Activated CD8-positive, alpha-beta T cell treated with anti-CD3 and anti-CD28 coated beads, Interleukin-2, amount 10 ng/mL, durations not matched to agents 7 days and 5 days (primary cell): ENCODE measurements around the gene GRID2. TPM values are rescaled to one million over a fixed set of nuclear protein-coding genes. Genes with fewer than 3 reads are reported as not detected.

Experiments used
- ATAC-seq: fragments of 150-1000 bp; cut with Tn5 transposase; one replicate; pipeline ENCODE4 v1.10.0; 2021; ENCODE audit warnings: moderate library complexity
- CTCF ChIA-PET: fragments of 350-600 bp; sonication (Branson Sonifier 250); formaldehyde crosslinking; loops from one replicate; lab custom pipeline; 2021; ENCODE audit warnings: antibody characterized with exemption; lab: Charles Lee
- POLR2A ChIA-PET: fragments of 350-600 bp; sonication (Branson Sonifier 250); formaldehyde crosslinking; loops from one replicate; lab custom pipeline; 2021; ENCODE audit warnings: antibody characterized with exemption; lab: Charles Lee
- DNase-seq: peaks from one replicate; pipeline ENCODE4 v3.0.0-alpha.2; 2020
- H3K27ac Mint-ChIP-seq: one replicate; pipeline ENCODE4 v1.8.0; 2021; ENCODE audit warnings: mild to moderate bottlenecking, mixed read lengths
- H3K27me3 Mint-ChIP-seq: one replicate; pipeline ENCODE4 v1.8.0; 2021; ENCODE audit warnings: low read depth, mixed read lengths
- H3K36me3 Mint-ChIP-seq: one replicate; pipeline ENCODE4 v1.8.0; 2021; ENCODE audit warnings: low read depth, mixed read lengths
- H3K4me1 Mint-ChIP-seq: one replicate; pipeline ENCODE4 v1.8.0; 2021; ENCODE audit warnings: low read depth, mixed read lengths
- H3K4me3 Mint-ChIP-seq: one replicate; pipeline ENCODE4 v1.8.0; 2021; ENCODE audit warnings: mild to moderate bottlenecking, mixed read lengths
- H3K9me3 Mint-ChIP-seq: one replicate; pipeline ENCODE4 v1.8.0; 2022; ENCODE audit warnings: mixed read lengths; ENCODE audit not compliant: insufficient read depth
- total RNA-seq, 2 experiments: library from RNA; stranded (reverse); gene quantifications; one replicate each; pipeline ENCODE4 v1.2.3, GENCODE V29; 2021

The GRID2 gene
- total RNA-seq, 2 experiments from 2014 or later: not detected

GRCh38 chr4:92307866-92308265 lies 4.1 kb downstream of the GRID2 start:
- Mint-ChIP-seq H3K27ac (no peak overlapping the region), H3K9me3 (no peaks in the 10 kb centered on the region), H3K36me3 (no peaks in the 10 kb centered on the region), H3K27me3 (peaks cover 26% of the 10 kb centered on the region), H3K4me1 (peaks cover 5% of the 10 kb centered on the region), H3K4me3 (no peak overlapping the region)
- ATAC-seq: no peak
- no peak for DNase-seq
- POLR2A ChIA-PET: no interaction called here
- CTCF ChIA-PET: no interaction called here

- ATAC-seq: no peak
- Mint-ChIP-seq H3K27ac (no peak overlapping the region), H3K9me3 (no peaks in the 10 kb centered on the region), H3K4me3 (no peak overlapping the region), H3K4me1 (no peaks in the 10 kb centered on the region), H3K27me3 (no peaks in the 10 kb centered on the region), H3K36me3 (no peaks in the 10 kb centered on the region)
- CTCF ChIA-PET: no interaction called here
- no peak for DNase-seq
- POLR2A ChIA-PET: no interaction called here
These were observed 13.3 kb downstream of the GRID2 start for GRCh38 chr4:92317047-92317446.

DNA sequence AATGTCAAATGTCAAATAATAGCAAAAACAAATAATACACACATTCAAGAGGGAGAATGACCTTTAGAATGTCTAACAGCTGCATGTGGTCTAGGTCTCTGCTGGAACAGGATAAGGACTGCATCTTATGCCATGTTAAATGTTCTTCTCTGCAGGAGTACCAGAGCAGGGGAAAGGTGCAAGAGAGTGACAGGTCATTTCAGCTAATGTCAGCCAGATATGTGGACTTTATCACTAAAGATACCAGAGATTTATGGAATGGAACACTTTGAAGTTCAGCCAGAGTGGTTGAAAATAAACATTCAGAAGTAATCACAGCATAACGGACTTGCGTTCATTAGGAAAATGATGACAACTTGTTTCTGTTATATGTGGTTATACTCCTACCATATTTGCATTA lies 24.3 kb downstream of the GRID2 start:
- CTCF ChIA-PET: no interaction called here
- Mint-ChIP-seq H3K4me3 (no peak overlapping the region), H3K27ac (no peak overlapping the region), H3K27me3 (no peaks in the 10 kb centered on the region), H3K36me3 (no peaks in the 10 kb centered on the region), H3K9me3 (no peaks in the 10 kb centered on the region), H3K4me1 (no peaks in the 10 kb centered on the region)
- POLR2A ChIA-PET: no interaction called here
- no peak for ATAC-seq
- DNase-seq: no peak

DNA sequence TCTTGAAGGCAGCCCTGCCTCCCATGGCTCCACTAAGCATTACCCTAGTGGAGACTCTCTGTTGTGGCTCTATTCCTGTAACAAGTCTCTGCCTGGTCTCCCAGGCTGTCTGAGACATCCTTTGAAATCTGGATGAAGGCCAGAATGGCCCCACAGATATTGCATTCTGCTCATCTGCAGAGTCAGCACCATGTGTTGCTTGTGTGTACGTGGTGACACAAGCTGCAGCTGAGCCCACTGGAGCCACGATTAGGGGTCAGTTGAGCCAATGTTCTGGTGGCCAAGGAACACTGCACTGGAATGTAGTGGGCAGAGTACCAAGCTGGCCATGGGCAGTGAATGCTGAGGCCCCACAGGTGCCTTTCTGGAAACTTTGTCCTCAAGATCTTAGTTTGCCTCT lies 29.2 kb downstream of the GRID2 start:
- Mint-ChIP-seq H3K9me3 (no peaks in the 10 kb centered on the region), H3K36me3 (no peaks in the 10 kb centered on the region), H3K4me1 (no peaks in the 10 kb centered on the region), H3K4me3 (no peak overlapping the region), H3K27me3 (no peaks in the 10 kb centered on the region), H3K27ac (no peak overlapping the region)
- DNase-seq (no peak), ATAC-seq (no peak)
- POLR2A ChIA-PET: no interaction called here
- CTCF ChIA-PET: no interaction called here

GRCh38 chr4:92334716-92335350 lies 31.1 kb downstream of the GRID2 start:
- DNase-seq (no peak), ATAC-seq (no peak)
- no peaks in the 10 kb centered on the region for H3K9me3 Mint-ChIP-seq
- H3K4me1 Mint-ChIP-seq: no peaks in the 10 kb centered on the region
- no peak overlapping the region for H3K4me3 Mint-ChIP-seq
- H3K27me3 Mint-ChIP-seq: no peaks in the 10 kb centered on the region
- ChIA-PET CTCF (no interaction called here), POLR2A (no interaction called here)
- H3K27ac Mint-ChIP-seq: no peak overlapping the region
- H3K36me3 Mint-ChIP-seq: no peaks in the 10 kb centered on the region

DNA sequence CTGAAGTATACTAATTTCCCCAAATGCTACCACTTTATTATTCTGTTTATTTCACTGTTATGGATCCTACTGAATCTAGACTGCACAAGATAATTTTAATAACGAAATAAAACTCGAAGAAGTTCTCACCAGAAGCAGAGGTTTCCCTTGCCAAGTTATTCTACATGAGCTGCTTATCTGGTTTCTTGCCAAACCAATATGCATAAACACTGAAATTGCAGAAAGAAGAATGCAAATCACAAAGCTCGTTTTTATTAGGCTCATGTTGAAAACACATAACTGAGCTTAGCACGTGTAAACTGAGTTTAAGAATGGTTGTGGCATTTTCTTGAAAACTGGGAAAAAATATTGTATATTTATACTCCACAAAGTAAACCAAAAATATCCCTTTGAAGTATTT lies 35.9 kb downstream of the GRID2 start:
- CTCF ChIA-PET: no interaction called here
- H3K4me1 Mint-ChIP-seq: no peaks in the 10 kb centered on the region
- DNase-seq: no peak
- H3K27ac Mint-ChIP-seq: no peak overlapping the region
- H3K4me3 Mint-ChIP-seq: no peak overlapping the region
- H3K27me3 Mint-ChIP-seq: no peaks in the 10 kb centered on the region
- POLR2A ChIA-PET: no interaction called here
- no peaks in the 10 kb centered on the region for H3K9me3 Mint-ChIP-seq
- H3K36me3 Mint-ChIP-seq: no peaks in the 10 kb centered on the region
- no peak for ATAC-seq

- DNase-seq (no peak), ATAC-seq (no peak)
- no peaks in the 10 kb centered on the region for H3K9me3 Mint-ChIP-seq
- H3K4me1 Mint-ChIP-seq: no peaks in the 10 kb centered on the region
- ChIA-PET POLR2A (no interaction called here), CTCF (no interaction called here)
- H3K4me3 Mint-ChIP-seq: no peak overlapping the region
- no peaks in the 10 kb centered on the region for H3K27me3 Mint-ChIP-seq
- no peak overlapping the region for H3K27ac Mint-ChIP-seq
- no peaks in the 10 kb centered on the region for H3K36me3 Mint-ChIP-seq
These were observed 40.5 kb downstream of the GRID2 start for GRCh38 chr4:92344216-92344615.

DNA sequence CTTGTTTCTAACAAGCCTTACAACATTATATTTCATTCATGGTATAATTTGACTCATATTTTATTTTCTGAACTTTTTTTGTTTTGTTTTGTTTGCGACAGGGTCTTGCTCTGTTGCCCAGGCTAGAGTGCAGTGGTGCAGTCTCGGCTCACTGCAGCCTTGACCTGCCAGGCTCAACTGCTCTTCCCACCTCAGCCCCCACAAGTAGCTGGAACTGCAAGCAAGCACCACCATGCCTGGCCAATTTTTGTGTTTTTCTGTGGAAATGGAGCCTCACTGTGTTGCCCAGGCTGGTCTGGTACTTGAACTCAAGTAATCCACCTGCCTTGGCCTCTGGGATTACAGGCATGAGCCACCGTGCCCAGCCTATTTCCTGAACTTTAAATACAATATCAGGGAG lies 42.5 kb downstream of the GRID2 start:
- ATAC-seq: no peak
- H3K4me3 Mint-ChIP-seq: no peak overlapping the region
- H3K27ac Mint-ChIP-seq: no peak overlapping the region
- CTCF ChIA-PET: no interaction called here
- no peaks in the 10 kb centered on the region for H3K9me3 Mint-ChIP-seq
- H3K27me3 Mint-ChIP-seq: no peaks in the 10 kb centered on the region
- H3K4me1 Mint-ChIP-seq: no peaks in the 10 kb centered on the region
- no peak for DNase-seq
- POLR2A ChIA-PET: no interaction called here
- H3K36me3 Mint-ChIP-seq: no peaks in the 10 kb centered on the region

DNA sequence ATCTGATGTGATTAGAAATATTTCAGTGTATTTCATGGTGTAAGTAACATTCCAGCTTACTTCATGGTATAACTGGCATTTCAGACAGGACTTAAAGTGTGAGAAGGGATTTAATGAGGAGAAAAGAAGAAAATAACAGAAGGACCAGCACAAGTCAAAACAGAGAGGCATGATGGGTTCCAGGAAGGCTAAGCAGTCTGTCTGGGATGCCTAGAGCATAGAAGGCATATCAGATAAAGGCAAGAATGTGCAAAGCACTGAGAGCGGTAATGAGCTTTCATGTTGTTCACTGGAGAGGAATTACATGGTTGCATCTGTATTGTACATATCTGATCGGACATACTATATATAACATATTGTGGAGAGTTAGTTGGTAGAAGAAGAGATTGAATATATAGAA lies 54.2 kb downstream of the GRID2 start:
- ChIA-PET POLR2A (no interaction called here), CTCF (no interaction called here)
- Mint-ChIP-seq H3K4me1 (no peaks in the 10 kb centered on the region), H3K27ac (no peak overlapping the region), H3K36me3 (no peaks in the 10 kb centered on the region), H3K27me3 (no peaks in the 10 kb centered on the region), H3K9me3 (no peaks in the 10 kb centered on the region), H3K4me3 (no peak overlapping the region)
- DNase-seq (no peak), ATAC-seq (no peak)

GRCh38 chr4:92359491-92359890 lies 55.7 kb downstream of the GRID2 start:
- Mint-ChIP-seq H3K4me1 (no peaks in the 10 kb centered on the region), H3K4me3 (no peak overlapping the region), H3K27me3 (no peaks in the 10 kb centered on the region), H3K9me3 (no peaks in the 10 kb centered on the region), H3K36me3 (no peaks in the 10 kb centered on the region), H3K27ac (no peak overlapping the region)
- DNase-seq (no peak), ATAC-seq (no peak)
- ChIA-PET CTCF (no interaction called here), POLR2A (no interaction called here)

GRCh38 chr4:92362028-92362427 lies 58.3 kb downstream of the GRID2 start:
- Mint-ChIP-seq H3K36me3 (no peaks in the 10 kb centered on the region), H3K4me1 (no peaks in the 10 kb centered on the region), H3K27me3 (no peaks in the 10 kb centered on the region), H3K4me3 (no peak overlapping the region), H3K9me3 (no peaks in the 10 kb centered on the region), H3K27ac (no peak overlapping the region)
- ChIA-PET POLR2A (no interaction called here), CTCF (no interaction called here)
- ATAC-seq: no peak
- DNase-seq: no peak

GRCh38 chr4:92368653-92369052 lies 64.9 kb downstream of the GRID2 start:
- Mint-ChIP-seq H3K4me1 (no peaks in the 10 kb centered on the region), H3K27me3 (no peaks in the 10 kb centered on the region), H3K4me3 (no peak overlapping the region), H3K36me3 (no peaks in the 10 kb centered on the region), H3K27ac (no peak overlapping the region), H3K9me3 (peaks cover 2% of the 10 kb centered on the region)
- ChIA-PET CTCF (no interaction called here), POLR2A (no interaction called here)
- DNase-seq (no peak), ATAC-seq (no peak)

DNA sequence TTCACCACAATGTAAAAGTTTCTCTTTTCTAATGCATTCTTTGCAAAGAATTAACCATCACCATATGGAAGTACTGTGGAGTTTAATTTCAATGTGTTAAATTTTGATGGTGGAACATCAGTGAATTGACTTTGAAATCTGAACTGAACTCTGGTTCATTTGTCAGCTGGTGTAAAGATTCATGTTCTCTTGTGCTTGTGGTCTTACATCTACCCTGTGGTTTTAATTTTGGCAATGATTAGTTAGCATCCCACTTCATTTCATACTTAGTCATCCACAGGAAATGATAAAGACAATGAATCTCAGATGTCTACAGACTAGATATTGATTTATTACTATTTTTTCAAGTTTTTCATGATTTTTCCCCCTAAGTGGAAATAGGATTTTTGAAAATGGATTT lies 77.8 kb downstream of the GRID2 start:
- no peak for ATAC-seq
- POLR2A ChIA-PET: no interaction called here
- CTCF ChIA-PET: no interaction called here
- H3K27me3 Mint-ChIP-seq: no peaks in the 10 kb centered on the region
- DNase-seq: no peak
- no peaks in the 10 kb centered on the region for H3K9me3 Mint-ChIP-seq
- H3K27ac Mint-ChIP-seq: no peak overlapping the region
- H3K36me3 Mint-ChIP-seq: no peaks in the 10 kb centered on the region
- H3K4me3 Mint-ChIP-seq: no peak overlapping the region
- no peaks in the 10 kb centered on the region for H3K4me1 Mint-ChIP-seq
